K562 treated with DMSO at 1 percent for 4 hours (cell line): ENCODE measurements around the gene RCSD1. TPM values are rescaled to one million over a fixed set of nuclear protein-coding genes. Genes with fewer than 3 reads are reported as not detected.

ENCODE experiments used
- total RNA-seq: library from RNA; unstranded; fragments of 300-600 nt; gene quantifications from 2 replicates; pipeline ENCODE4 v1.2.3, GENCODE V29; 2022; ENCODE audit not compliant: insufficient read depth

RCSD1 gene, protein sequence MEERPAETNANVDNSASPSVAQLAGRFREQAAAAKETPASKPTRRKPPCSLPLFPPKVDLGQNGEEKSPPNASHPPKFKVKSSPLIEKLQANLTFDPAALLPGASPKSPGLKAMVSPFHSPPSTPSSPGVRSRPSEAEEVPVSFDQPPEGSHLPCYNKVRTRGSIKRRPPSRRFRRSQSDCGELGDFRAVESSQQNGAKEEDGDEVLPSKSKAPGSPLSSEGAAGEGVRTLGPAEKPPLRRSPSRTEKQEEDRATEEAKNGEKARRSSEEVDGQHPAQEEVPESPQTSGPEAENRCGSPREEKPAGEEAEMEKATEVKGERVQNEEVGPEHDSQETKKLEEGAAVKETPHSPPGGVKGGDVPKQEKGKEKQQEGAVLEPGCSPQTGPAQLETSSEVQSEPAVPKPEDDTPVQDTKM
- 37.7 and 45.9 TPM in 2 replicates for total RNA-seq

DNA sequence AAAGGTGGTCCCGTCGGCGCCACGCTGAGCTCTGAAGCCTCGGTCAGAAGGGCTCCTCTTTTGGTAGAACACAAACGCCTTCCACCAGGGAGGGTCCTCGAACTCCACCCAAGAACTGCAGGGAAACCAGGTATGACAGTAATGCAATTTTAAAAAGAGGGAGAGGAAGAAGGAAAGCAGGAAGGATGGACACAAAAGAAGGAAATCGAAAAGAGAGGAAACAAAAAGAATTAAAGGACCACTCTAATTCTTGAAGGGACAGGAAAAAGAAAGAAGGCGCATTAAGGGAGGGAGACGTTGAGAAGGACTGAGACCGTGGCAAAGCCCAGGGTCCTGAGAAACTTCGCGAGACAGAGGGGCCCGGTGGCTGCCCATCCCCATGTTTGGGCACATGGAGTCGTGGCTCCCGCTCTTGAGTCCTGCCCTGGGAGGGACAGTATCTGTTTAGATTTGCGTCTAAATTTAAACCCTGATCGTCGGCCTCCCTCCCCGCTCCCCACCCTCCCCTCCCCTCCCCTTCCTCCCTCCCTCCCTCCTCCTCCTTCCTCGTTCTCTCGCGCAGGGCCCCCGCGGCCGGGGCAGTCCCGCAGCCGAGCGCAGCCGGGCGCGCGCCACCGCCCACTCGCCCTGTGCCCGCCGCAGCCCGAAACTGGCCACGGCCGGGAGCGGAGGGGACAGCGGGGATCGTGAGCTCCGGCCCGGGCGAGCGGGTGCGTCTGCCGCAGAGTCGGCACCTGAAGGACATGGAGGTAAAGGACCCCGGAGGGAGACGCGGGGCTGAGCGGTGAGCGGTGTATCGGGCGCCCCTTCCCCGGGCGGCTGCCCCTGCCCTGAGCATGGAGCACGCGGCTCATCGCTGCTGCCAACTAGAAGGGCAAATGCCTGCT is at the start of gene RCSD1:
Gene RCSD1, plus strand, starts transcription at position 552 of the 887 bp plus-strand sequence. Its CDS starts 192 bp downstream, at position 744.

DNA sequence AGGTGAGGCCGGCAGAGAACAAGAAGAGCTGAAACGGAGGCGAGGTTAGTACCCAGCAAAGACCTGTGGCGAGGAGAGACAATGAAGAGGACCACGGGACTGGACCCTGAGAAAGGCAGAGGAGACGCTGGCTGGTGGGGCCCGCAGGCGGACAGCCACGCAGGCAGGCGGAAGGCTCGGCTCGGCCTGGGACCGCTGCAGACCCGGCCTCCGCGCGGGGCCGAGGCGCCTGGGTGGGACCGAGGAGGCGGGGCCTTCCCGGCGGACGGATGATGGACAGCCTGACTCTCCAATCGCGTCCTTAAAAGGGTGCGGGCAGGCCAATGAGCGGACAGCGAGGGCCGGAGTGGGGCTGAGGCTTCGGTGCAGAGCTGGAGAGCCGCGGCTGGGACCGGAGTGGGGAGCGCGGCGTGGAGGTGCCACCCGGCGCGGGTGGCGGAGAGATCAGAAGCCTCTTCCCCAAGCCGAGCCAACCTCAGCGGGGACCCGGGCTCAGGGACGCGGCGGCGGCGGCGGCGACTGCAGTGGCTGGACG is 91.7 kb downstream of the RCSD1 start, which contains the start of gene MPZL1:
Gene MPZL1, plus strand, starts transcription at position 366 of the 535 bp plus-strand sequence. CDS start 170 bp downstream, outside the sequence.

Other genes starting within 250 kb of the RCSD1 start
- 2.4 TPM in 1 of 2 replicates, not detected in the other for gene CD247, start 111.7 kb upstream of the RCSD1 start, total RNA-seq
- 445 and 505 TPM in 2 replicates for gene CREG1, start 76.5 kb upstream of the RCSD1 start, total RNA-seq
- 24.6 and 32.2 TPM in 2 replicates for gene MPZL1, start 91.8 kb downstream of the RCSD1 start, total RNA-seq